Duodenal mucosa (tissue), 2 donors: Measurements from ENCODE around the gene EMX2.

Experiments used
- H3K27ac ChIP-seq: one replicate; pipeline ENCODE4 v1.7.0; 2013; ENCODE audit warnings: low read depth, low read length
- H3K27me3 ChIP-seq, 2 donors: one replicate each; pipeline ENCODE4 v1.7.0; 2013; ENCODE audit warnings: low read length in 2 of 2, control low read depth in 1 of 2; ENCODE audit not compliant: insufficient read depth in 2 of 2, control insufficient read depth in 1 of 2
- H3K36me3 ChIP-seq, 2 donors: one replicate each; pipeline ENCODE4 v1.7.0; 2013; ENCODE audit warnings: low read length in 2 of 2, control low read depth in 1 of 2; ENCODE audit not compliant: insufficient read depth in 2 of 2, control insufficient read depth in 1 of 2
- H3K4me1 ChIP-seq, 2 donors: one replicate each; pipeline ENCODE4 v1.7.0; 2013; ENCODE audit warnings: low read length in 2 of 2, control low read depth in 1 of 2; ENCODE audit not compliant: insufficient read depth in 2 of 2, control insufficient read depth in 1 of 2
- H3K4me3 ChIP-seq, 2 donors: one replicate each; pipeline ENCODE4 v1.7.0; 2013; ENCODE audit warnings: low read length in 2 of 2, low read depth in 1 of 2
- H3K9ac ChIP-seq, 2 donors: one replicate each; pipeline ENCODE4 v1.7.0; 2013; ENCODE audit warnings: low read length in 2 of 2, low read depth in 1 of 2
- H3K9me3 ChIP-seq, 2 donors: one replicate each; pipeline ENCODE4 v1.7.0; 2013; ENCODE audit warnings: low read length in 2 of 2, control low read depth in 1 of 2; ENCODE audit not compliant: control insufficient read depth in 1 of 2

EMX2 gene

DNA sequence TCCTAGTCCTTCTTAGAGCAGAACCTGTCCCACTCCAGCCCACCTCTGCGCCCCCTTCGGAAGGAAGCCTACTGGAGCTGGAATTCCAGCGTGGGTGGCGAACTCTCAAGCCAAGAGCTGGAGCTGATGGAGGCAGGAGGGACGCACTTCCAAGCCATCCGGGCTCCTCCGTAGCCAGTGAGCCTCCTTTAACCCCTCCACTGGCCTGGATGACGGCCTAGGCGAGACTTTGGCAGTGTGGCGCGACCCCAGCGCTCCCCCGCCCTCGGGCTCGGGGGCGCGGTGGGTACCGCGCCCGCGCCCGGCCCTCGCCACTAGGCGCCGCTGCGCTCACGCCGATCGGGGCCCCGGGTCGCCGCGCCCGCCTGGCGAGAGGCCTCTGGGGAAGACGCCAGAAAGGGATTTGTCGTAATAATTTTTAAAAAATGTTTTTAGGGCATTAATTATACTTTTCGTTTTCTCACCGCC lies 5.1 kb upstream of the EMX2 start:
- peaks cover 6 to 19% of the 10 kb centered on the region in 2 donors for H3K4me1 ChIP-seq
- peak overlapping the region in 1 of 2 donors; percentile 9 for H3K4me3 ChIP-seq
- no peak overlapping the region for H3K27ac ChIP-seq
- H3K36me3 ChIP-seq: no peaks in the 10 kb centered on the region
- H3K27me3 ChIP-seq: peaks cover 97% of the 10 kb centered on the region in 2 donors
- no peaks in the 10 kb centered on the region for H3K9me3 ChIP-seq
- no peak overlapping the region for H3K9ac ChIP-seq

GRCh38 chr10:117537904-117538524 lies 4.5 kb upstream of the EMX2 start:
- peak overlapping the region in 1 of 2 donors; percentile 9 for H3K4me3 ChIP-seq
- no peak overlapping the region for H3K9ac ChIP-seq
- H3K9me3 ChIP-seq: no peaks in the 10 kb centered on the region

GRCh38 chr10:117539361-117539773 lies 3.2 kb upstream of the EMX2 start:
- H3K4me3 ChIP-seq: no peak overlapping the region

More at GRCh38 chr10:117537904-117538524, 4.5 kb upstream of the EMX2 start:
- Histone ChIP-seq H3K27ac (no peak overlapping the region), H3K36me3 (no peaks in the 10 kb centered on the region), H3K4me1 (peaks cover 6 to 19% of the 10 kb centered on the region in 2 donors), H3K27me3 (peaks cover 95 to 97% of the 10 kb centered on the region in 2 donors)

DNA sequence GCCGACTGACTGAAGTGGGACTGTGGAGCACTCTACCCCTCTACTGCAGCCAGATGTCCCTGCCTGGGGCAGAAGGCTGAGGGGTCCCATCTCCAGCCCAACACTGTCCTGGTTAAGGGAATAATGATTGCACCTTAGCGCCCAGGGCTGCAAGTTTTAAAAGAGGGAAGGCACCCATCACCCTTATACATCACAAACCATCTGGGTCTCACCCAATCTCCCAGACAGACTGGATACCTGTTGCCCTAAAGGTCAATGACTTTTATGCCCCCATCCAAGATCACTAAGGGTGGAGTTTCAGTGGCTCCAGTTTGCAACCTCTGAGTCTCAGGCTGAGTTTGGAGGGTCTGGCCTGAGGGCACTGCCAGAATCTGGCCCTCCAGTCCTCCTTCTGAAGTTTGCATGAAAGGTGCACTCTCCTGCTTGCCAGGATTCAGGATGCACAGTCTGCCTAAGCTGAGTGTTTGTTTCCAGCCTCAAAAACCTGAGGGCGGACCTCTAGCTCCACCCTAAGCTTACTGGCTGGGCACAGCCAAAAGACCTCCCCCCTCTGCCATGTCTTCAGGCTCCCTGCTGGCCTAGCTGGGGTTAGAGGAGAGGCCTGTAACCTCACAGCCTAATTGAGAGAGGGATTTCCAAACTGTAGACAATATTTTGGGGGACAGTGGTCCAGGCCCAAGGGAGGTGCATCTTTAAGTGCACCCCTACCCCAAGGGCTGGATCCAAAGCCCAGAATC lies 2.5 kb upstream of the EMX2 start:
- no peaks in the 10 kb centered on the region for H3K36me3 ChIP-seq
- H3K27ac ChIP-seq: no peak overlapping the region
- peaks cover 21 to 24% of the 10 kb centered on the region in 2 donors for H3K4me1 ChIP-seq
- no peaks in the 10 kb centered on the region for H3K9me3 ChIP-seq
- peaks cover 92 to 97% of the 10 kb centered on the region in 2 donors for H3K27me3 ChIP-seq
- no peak overlapping the region for H3K4me3 ChIP-seq
- no peak overlapping the region for H3K9ac ChIP-seq

More at GRCh38 chr10:117539361-117539773, 3.2 kb upstream of the EMX2 start:
- peaks cover 92 to 97% of the 10 kb centered on the region in 2 donors for H3K27me3 ChIP-seq
- H3K27ac ChIP-seq: no peak overlapping the region
- H3K9ac ChIP-seq: no peak overlapping the region
- H3K4me1 ChIP-seq: peaks cover 17 to 26% of the 10 kb centered on the region in 2 donors
- no peaks in the 10 kb centered on the region for H3K9me3 ChIP-seq
- H3K36me3 ChIP-seq: no peaks in the 10 kb centered on the region

GRCh38 chr10:117540640-117541404 lies 1.7 kb upstream of the EMX2 start:
- no peaks in the 10 kb centered on the region for H3K9me3 ChIP-seq
- no peaks in the 10 kb centered on the region for H3K36me3 ChIP-seq
- H3K9ac ChIP-seq: no peak overlapping the region
- H3K27ac ChIP-seq: no peak overlapping the region
- H3K27me3 ChIP-seq: peaks cover 92 to 97% of the 10 kb centered on the region in 2 donors
- peaks cover 19 to 21% of the 10 kb centered on the region in 2 donors for H3K4me1 ChIP-seq
- no peak overlapping the region for H3K4me3 ChIP-seq

DNA sequence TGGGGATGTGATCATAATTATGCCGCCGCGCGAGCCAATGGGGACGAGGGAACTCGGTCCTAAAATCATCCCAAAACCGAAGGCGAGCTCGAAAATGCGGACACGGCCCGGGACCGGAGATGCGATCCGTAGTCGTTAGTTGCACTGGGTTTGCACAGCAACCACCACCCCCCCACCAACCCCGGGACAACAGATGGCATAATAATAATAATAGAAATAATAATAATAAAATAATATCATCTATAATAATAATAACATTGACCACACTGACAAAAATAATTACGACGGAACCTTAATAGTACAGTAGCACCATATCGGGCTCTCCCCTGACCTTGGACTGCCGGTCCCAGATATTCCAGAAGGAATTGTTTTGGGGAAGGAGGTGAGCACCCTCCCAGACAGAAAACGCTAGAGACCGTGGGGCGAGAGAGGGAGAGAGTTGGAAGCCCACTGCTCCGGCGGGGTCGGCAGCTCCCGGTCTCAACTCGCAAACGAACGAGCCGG lies 1.1 kb upstream of the EMX2 start:
- Histone ChIP-seq H3K9me3 (no peaks in the 10 kb centered on the region), H3K9ac (no peak overlapping the region), H3K36me3 (no peaks in the 10 kb centered on the region), H3K27me3 (peaks cover 92 to 97% of the 10 kb centered on the region in 2 donors), H3K4me1 (peaks cover 19 to 21% of the 10 kb centered on the region in 2 donors), H3K4me3 (no peak overlapping the region), H3K27ac (peak overlapping the region; percentile 1)

DNA sequence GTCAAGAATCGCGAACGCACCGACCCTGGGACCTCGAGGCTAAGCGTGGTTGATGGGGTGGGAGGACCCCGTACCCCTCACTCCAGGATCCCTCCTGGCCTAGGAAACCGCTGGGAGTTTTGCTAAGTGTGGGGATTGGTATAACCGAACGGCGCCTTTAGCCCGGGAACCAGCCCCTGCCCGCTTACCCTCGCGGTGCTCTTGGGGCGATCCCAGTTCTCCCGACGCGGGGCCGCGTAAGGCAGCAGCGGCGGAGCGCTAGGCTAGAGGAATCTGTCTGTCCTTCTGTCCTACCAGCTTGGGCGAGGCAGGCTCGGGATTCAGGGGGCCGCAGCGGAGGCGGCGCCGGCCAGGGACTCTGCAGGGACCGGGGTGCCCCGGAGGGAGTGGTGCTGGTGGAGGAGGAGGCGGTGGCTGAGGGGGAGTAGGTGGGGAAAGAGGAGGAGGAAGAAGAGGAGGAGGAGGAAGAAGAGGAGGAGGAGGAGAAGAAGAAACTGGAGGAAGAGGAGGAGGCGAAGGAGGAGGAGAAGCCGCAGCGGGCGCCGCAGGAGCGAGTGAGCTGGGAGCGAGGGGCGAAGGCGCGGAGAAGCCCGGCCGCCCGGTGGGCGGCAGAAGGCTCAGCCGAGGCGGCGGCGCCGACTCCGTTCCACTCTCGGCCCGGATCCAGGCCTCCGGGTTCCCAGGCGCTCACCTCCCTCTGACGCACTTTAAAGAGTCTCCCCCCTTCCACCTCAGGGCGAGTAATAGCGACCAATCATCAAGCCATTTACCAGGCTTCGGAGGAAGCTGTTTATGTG lies 439 bp upstream of the EMX2 start:
- H3K27ac ChIP-seq: peak overlapping the region; percentile 1
- H3K9ac ChIP-seq: no peak overlapping the region

GRCh38 chr10:117543225-117544003 lies 868 bp downstream of the EMX2 start:
- Histone ChIP-seq H3K9me3 (no peaks in the 10 kb centered on the region), H3K27ac (peak overlapping the region; percentile 61), H3K4me1 (peaks cover 15 to 17% of the 10 kb centered on the region in 2 donors)

More for the DNA sequence above, 439 bp upstream of the EMX2 start:
- Histone ChIP-seq H3K36me3 (no peaks in the 10 kb centered on the region), H3K4me3 (no peak overlapping the region), H3K27me3 (peaks cover 92 to 97% of the 10 kb centered on the region in 2 donors), H3K9me3 (no peaks in the 10 kb centered on the region), H3K4me1 (peaks cover 21 to 22% of the 10 kb centered on the region in 2 donors)

More at GRCh38 chr10:117543225-117544003, 868 bp downstream of the EMX2 start:
- H3K9ac ChIP-seq: no peak overlapping the region
- H3K27me3 ChIP-seq: peaks cover 95 to 99% of the 10 kb centered on the region in 2 donors
- no peaks in the 10 kb centered on the region for H3K36me3 ChIP-seq
- H3K4me3 ChIP-seq: peak overlapping the region; percentile 28 to 40
